ENCODE results near the gene PAQR5. TPM values are rescaled to one million over a fixed set of nuclear protein-coding genes. Genes with fewer than 3 reads are reported as not detected.

Gene PAQR5
- total and polyA plus RNA-seq, 3 donors from 2014 or later = 0.25 to 4.5 (median 0.31) TPM

- TF ChIP-seq CTCF (IDR thresholded peaks at IDR 0.05) = no peak
- no peak for TF ChIP-seq POLR2A (IDR thresholded peaks at IDR 0.05)
- Histone ChIP-seq H3K36me3 (ENCODE audit: low read depth, missing control alignments) (no peaks in the 10 kb centered on the region), H3K27me3 (no peaks in the 10 kb centered on the region), H3K9me3 (no peaks in the 10 kb centered on the region), H3K4me1 (peaks cover 13% of the 10 kb centered on the region), H3K27ac (no peak overlapping the region), H3K4me3 (no peak overlapping the region)
- intact Hi-C loops (cut with DNase I; ENCODE audit: low total_unique reads) = no loop called here
- 79 to 86% methylated on average over 7 of the region's 7 CpGs for WGBS, 2 donors
- DNase-seq = no peak
These were observed 19.1 kb upstream of the PAQR5 start for GRCh38 chr15:69279636-69280035.

- TF ChIP-seq POLR2A (IDR thresholded peaks at IDR 0.05) = no peak
- TF ChIP-seq CTCF (IDR thresholded peaks at IDR 0.05) = no peak
- no peaks in the 10 kb centered on the region for H3K9me3 ChIP-seq
- no peaks in the 10 kb centered on the region for H3K27me3 ChIP-seq
- 51 to 66% methylated on average over 5 of the region's 5 CpGs for WGBS, 2 donors
- no peak overlapping the region for H3K4me3 ChIP-seq
- intact Hi-C loops (cut with DNase I; ENCODE audit: low total_unique reads) = no loop called here
- no peak for DNase-seq
- H3K27ac ChIP-seq = no peak overlapping the region
- H3K4me1 ChIP-seq = peaks cover 7% of the 10 kb centered on the region
- H3K36me3 ChIP-seq (ENCODE audit: low read depth, missing control alignments) = no peaks in the 10 kb centered on the region
These were observed 17.9 kb upstream of the PAQR5 start for GRCh38 chr15:69280783-69281182.

GRCh38 chr15:69282104-69282743 is 16.5 kb upstream of the PAQR5 start:
- Histone ChIP-seq H3K27ac (no peak overlapping the region), H3K4me3 (no peak overlapping the region), H3K4me1 (no peaks in the 10 kb centered on the region), H3K9me3 (no peaks in the 10 kb centered on the region), H3K27me3 (no peaks in the 10 kb centered on the region), H3K36me3 (ENCODE audit: low read depth, missing control alignments) (no peaks in the 10 kb centered on the region)
- TF ChIP-seq POLR2A (IDR thresholded peaks at IDR 0.05) (no peak), CTCF (IDR thresholded peaks at IDR 0.05) (no peak)
- WGBS, 2 donors = 90 to 96% methylated on average over 7 to 9 of the region's 9 CpGs
- intact Hi-C loops (cut with DNase I; ENCODE audit: low total_unique reads) = no loop called here
- no peak for DNase-seq

GRCh38 chr15:69285834-69286233 is 12.9 kb upstream of the PAQR5 start:
- H3K36me3 ChIP-seq (ENCODE audit: low read depth, missing control alignments) = no peaks in the 10 kb centered on the region
- H3K4me1 ChIP-seq = peaks cover 3% of the 10 kb centered on the region
- no peak overlapping the region for H3K27ac ChIP-seq
- TF ChIP-seq POLR2A (IDR thresholded peaks at IDR 0.05) = no peak
- TF ChIP-seq CTCF (IDR thresholded peaks at IDR 0.05) = no peak
- intact Hi-C loops (cut with DNase I; ENCODE audit: low total_unique reads) = no loop called here
- no peak overlapping the region for H3K4me3 ChIP-seq
- DNase-seq = no peak
- 68 to 69% methylated on average over 12 of the region's 12 CpGs for WGBS, 2 donors
- H3K9me3 ChIP-seq = no peaks in the 10 kb centered on the region
- no peaks in the 10 kb centered on the region for H3K27me3 ChIP-seq

GRCh38 chr15:69288011-69288410 is 10.7 kb upstream of the PAQR5 start:
- Histone ChIP-seq H3K27ac (no peak overlapping the region), H3K4me1 (peaks cover 3% of the 10 kb centered on the region), H3K9me3 (no peaks in the 10 kb centered on the region), H3K4me3 (no peak overlapping the region), H3K36me3 (ENCODE audit: low read depth, missing control alignments) (no peaks in the 10 kb centered on the region), H3K27me3 (no peaks in the 10 kb centered on the region)
- whole genome bisulfite sequencing, 2 donors = 91 to 92% methylated on average over 7 of the region's 7 CpGs
- intact Hi-C loops (cut with DNase I; ENCODE audit: low total_unique reads) = no loop called here
- DNase-seq = no peak
- TF ChIP-seq POLR2A (IDR thresholded peaks at IDR 0.05) (no peak), CTCF (IDR thresholded peaks at IDR 0.05) (no peak)

All from testis (tissue), 3 donors.